Activated CD8-positive, alpha-beta memory T cell treated with anti-CD3 and anti-CD28 coated beads, Interleukin-2, amount 50 U/mL, for 24 hours (primary cell): ENCODE data around the gene PCAT6.
"Not testable (repeated sequence)": the region's sequence is repeated elsewhere in the genome, so short reads cannot be mapped to it uniquely, and the experiment has no call there.

Experiments used
- DNase-seq: peaks from one replicate; pipeline ENCODE4 v3.0.0-alpha.2; 2020; ENCODE audit errors: extremely low read depth

The PCAT6 gene

GRCh38 chr1:202810615-202811295 lies at the start of gene PCAT6:
PCAT6 (plus strand) TSS chr1:202810954.
- DNase-seq: peak; percentile 64

GRCh38 chr1:202762019-202762418 lies 48.7 kb upstream of the PCAT6 start:
- DNase-seq: no peak

- DNase-seq: no peak
Measured at GRCh38 chr1:202765721-202766120, 45.0 kb upstream of the PCAT6 start.

GRCh38 chr1:202770135-202770534 lies 40.6 kb upstream of the PCAT6 start:
- DNase-seq: no peak

GRCh38 chr1:202781180-202781579 lies 29.6 kb upstream of the PCAT6 start:
- no peak for DNase-seq

GRCh38 chr1:202786804-202787203 lies 23.9 kb upstream of the PCAT6 start:
- no peak for DNase-seq

- no peak for DNase-seq
Measured at GRCh38 chr1:202788800-202789199, 22.0 kb upstream of the PCAT6 start.

GRCh38 chr1:202791077-202791747 lies 19.5 kb upstream of the PCAT6 start:
- no peak for DNase-seq

GRCh38 chr1:202794051-202794740 lies 16.6 kb upstream of the PCAT6 start:
- no peak for DNase-seq

GRCh38 chr1:202794931-202795330 lies 15.8 kb upstream of the PCAT6 start:
- not testable (repeated sequence) for DNase-seq

GRCh38 chr1:202796670-202797069 lies 14.1 kb upstream of the PCAT6 start:
- no peak for DNase-seq

GRCh38 chr1:202798260-202798659 lies 12.5 kb upstream of the PCAT6 start:
- no peak for DNase-seq

GRCh38 chr1:202798792-202799331 lies 11.9 kb upstream of the PCAT6 start:
- DNase-seq: no peak

GRCh38 chr1:202800742-202801141 lies 10.0 kb upstream of the PCAT6 start:
- DNase-seq: no peak

- no peak for DNase-seq
Measured at GRCh38 chr1:202801175-202801574, 9.6 kb upstream of the PCAT6 start.

- no peak for DNase-seq
Measured at GRCh38 chr1:202802034-202802433, 8.7 kb upstream of the PCAT6 start.

GRCh38 chr1:202802998-202803932 lies 7.5 kb upstream of the PCAT6 start:
- DNase-seq: no peak

GRCh38 chr1:202804126-202804525 lies 6.6 kb upstream of the PCAT6 start:
- no peak for DNase-seq

- no peak for DNase-seq
Measured at GRCh38 chr1:202805886-202806844, 4.6 kb upstream of the PCAT6 start.

- no peak for DNase-seq
Measured at GRCh38 chr1:202806845-202807450, 3.8 kb upstream of the PCAT6 start.
